ENCODE measurements around the gene SORBS2. TPM values are rescaled to one million over a fixed set of nuclear protein-coding genes. Genes with fewer than 3 reads are reported as not detected.

SORBS2 gene
- total and polyA plus RNA-seq, 4 donors, result 11.2 to 70.4 (median 26.4) TPM

DNA sequence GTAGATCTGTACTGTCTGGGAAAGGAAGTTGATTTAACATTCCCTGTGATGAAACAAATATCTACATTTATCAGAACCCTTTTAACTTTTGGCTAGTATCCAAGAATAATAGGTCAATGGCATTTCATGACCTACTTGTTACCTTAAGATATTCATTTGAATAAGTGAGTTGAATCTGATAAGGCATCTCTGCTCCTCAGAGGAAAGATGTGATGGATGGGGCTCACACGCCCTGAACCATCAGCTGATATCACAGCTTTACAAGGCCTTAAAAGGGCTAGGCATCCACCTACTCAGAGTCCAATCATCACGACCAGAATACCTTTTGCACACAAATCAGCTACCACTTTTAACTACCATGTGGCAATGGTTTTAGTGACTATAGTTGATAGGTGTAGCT lies 186.5 kb downstream of the SORBS2 start:
- no peak overlapping the region for H3K4me3 ChIP-seq
- TF ChIP-seq, protein P1, sequence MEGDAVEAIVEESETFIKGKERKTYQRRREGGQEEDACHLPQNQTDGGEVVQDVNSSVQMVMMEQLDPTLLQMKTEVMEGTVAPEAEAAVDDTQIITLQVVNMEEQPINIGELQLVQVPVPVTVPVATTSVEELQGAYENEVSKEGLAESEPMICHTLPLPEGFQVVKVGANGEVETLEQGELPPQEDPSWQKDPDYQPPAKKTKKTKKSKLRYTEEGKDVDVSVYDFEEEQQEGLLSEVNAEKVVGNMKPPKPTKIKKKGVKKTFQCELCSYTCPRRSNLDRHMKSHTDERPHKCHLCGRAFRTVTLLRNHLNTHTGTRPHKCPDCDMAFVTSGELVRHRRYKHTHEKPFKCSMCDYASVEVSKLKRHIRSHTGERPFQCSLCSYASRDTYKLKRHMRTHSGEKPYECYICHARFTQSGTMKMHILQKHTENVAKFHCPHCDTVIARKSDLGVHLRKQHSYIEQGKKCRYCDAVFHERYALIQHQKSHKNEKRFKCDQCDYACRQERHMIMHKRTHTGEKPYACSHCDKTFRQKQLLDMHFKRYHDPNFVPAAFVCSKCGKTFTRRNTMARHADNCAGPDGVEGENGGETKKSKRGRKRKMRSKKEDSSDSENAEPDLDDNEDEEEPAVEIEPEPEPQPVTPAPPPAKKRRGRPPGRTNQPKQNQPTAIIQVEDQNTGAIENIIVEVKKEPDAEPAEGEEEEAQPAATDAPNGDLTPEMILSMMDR (IDR thresholded peaks at IDR 0.05; ENCODE audit: control extremely low read depth, extremely low read depth), result no peak
- peaks cover 0 to 14% (median 3%) of the 10 kb centered on the region in 4 donors for H3K36me3 ChIP-seq (ENCODE audit: control insufficient read depth in 4 of 4, insufficient read depth in 4 of 4, low read length in 4 of 4)
- H3K9ac ChIP-seq (ENCODE audit: insufficient read depth in 1 of 2, low read length in 2 of 2), result no peak overlapping the region
- DNase-seq (no peak), ATAC-seq (ENCODE audit: insufficient read depth, low FRiP score) (no peak)
- no peaks in the 10 kb centered on the region for H3K4me1 ChIP-seq (ENCODE audit: control insufficient read depth in 5 of 5, insufficient read depth in 5 of 5, low read length in 5 of 5)
- H3K27ac ChIP-seq (ENCODE audit: low read depth in 1 of 2, low read length in 1 of 2), result peak overlapping the region in 1 of 2 donors; percentile 56
- 71 to 80% methylated on average over 2 of the region's 2 CpGs for WGBS, 2 donors
- H3K9me3 ChIP-seq (ENCODE audit: control insufficient read depth in 4 of 4, insufficient read depth in 3 of 4, low read length in 3 of 4), result no peaks in the 10 kb centered on the region
- H3K27me3 ChIP-seq (ENCODE audit: control insufficient read depth in 3 of 3, insufficient read depth in 3 of 3, low read length in 2 of 3), result no peaks in the 10 kb centered on the region

DNA sequence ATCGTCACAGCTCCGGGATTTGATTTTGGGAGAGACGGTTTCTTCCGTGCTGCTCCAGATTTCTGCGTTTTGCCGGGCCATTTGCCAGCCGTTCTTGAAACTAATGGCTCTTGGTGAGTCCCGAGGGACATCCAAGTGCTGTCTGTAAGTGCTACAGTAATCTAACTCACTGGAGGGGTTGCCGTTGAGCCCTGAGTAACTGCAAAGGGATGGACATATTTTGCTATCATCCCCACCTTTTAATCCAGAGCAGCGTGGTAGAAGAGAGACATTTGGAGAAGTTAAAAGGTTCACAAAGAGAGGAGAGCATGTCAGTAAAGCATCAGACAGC lies 187.8 kb downstream of the SORBS2 start:
- Histone ChIP-seq H3K9me3 (ENCODE audit: control insufficient read depth in 4 of 4, insufficient read depth in 3 of 4, low read length in 3 of 4) (no peaks in the 10 kb centered on the region), H3K27ac (ENCODE audit: low read depth in 1 of 2, low read length in 1 of 2) (no peak overlapping the region), H3K9ac (ENCODE audit: insufficient read depth in 1 of 2, low read length in 2 of 2) (no peak overlapping the region), H3K4me1 (ENCODE audit: control insufficient read depth in 5 of 5, insufficient read depth in 5 of 5, low read length in 5 of 5) (no peaks in the 10 kb centered on the region), H3K36me3 (ENCODE audit: control insufficient read depth in 4 of 4, insufficient read depth in 4 of 4, low read length in 4 of 4) (peaks cover 0 to 20% (median 4%) of the 10 kb centered on the region in 4 donors), H3K27me3 (ENCODE audit: control insufficient read depth in 3 of 3, insufficient read depth in 3 of 3, low read length in 2 of 3) (no peaks in the 10 kb centered on the region), H3K4me3 (no peak overlapping the region)
- no peak for ATAC-seq (ENCODE audit: insufficient read depth, low FRiP score)
- no peak for DNase-seq
- TF ChIP-seq, protein P1 (IDR thresholded peaks at IDR 0.05; ENCODE audit: control extremely low read depth, extremely low read depth), result no peak
- WGBS, 2 donors, result 87 to 96% methylated on average over 10 of the region's 10 CpGs

DNA sequence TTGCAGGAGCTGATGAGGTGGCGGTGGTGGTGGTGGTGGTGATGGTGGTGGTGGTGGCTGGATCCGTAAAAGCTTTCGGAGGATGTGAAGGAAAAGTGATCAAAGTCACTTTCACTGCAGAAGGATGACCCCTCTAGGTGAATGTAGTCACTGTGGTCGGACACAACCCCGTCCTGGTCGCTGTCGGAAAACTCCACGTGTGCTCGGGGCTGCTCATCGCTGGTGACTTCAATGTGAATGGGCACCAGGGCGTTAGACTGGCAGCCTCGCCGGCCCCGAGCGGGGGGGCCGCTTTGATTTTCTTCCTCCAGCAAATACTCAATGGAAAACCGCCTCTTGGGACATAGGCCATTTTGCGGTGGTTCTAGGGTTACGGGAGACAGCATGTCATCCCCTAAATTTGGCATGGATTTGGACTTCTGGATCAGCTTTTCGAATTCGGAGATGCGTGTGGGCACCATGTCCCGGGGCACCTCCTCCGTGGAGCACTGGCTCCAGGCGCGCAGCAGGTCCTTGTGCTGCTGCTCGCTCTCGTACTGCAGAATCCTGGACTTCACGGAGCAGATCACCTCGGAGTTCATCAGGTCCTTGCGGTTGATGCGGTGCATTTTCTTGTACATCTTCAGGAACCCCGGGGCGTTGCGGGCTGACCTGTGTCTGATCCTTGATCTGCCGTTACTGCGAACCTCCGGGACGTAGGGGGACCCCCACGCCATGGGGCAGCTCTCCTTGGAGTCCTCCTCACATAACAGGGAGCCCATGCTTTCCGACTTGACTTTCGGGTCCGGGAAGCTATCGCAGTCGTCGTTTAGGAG lies 188.3 kb downstream of the SORBS2 start:
- no peak overlapping the region for H3K9ac ChIP-seq (ENCODE audit: insufficient read depth in 1 of 2, low read length in 2 of 2)
- H3K4me3 ChIP-seq, result no peak overlapping the region
- no peaks in the 10 kb centered on the region for H3K27me3 ChIP-seq (ENCODE audit: control insufficient read depth in 3 of 3, insufficient read depth in 3 of 3, low read length in 2 of 3)
- TF ChIP-seq, protein P1 (IDR thresholded peaks at IDR 0.05; ENCODE audit: control extremely low read depth, extremely low read depth), result no peak
- DNase-seq (no peak), ATAC-seq (ENCODE audit: insufficient read depth, low FRiP score) (no peak)
- peaks cover 0 to 22% (median 4%) of the 10 kb centered on the region in 4 donors for H3K36me3 ChIP-seq (ENCODE audit: control insufficient read depth in 4 of 4, insufficient read depth in 4 of 4, low read length in 4 of 4)
- H3K9me3 ChIP-seq (ENCODE audit: control insufficient read depth in 4 of 4, insufficient read depth in 3 of 4, low read length in 3 of 4), result no peaks in the 10 kb centered on the region
- H3K4me1 ChIP-seq (ENCODE audit: control insufficient read depth in 5 of 5, insufficient read depth in 5 of 5, low read length in 5 of 5), result no peaks in the 10 kb centered on the region
- H3K27ac ChIP-seq (ENCODE audit: low read depth in 1 of 2, low read length in 1 of 2), result no peak overlapping the region
- 96 to 97% methylated on average over 46 of the region's 46 CpGs for WGBS, 2 donors
